NOMO-1 treated with DMSO at 0.1 percent for 48 hours (cell line): ENCODE data around the gene BMPER.

Experiments used
- DNase-seq: peaks from one replicate; lab custom pipeline; 2025; ENCODE audit not compliant: unreplicated experiment; lab: John Stamatoyannopoulos, UW

BMPER gene

DNA sequence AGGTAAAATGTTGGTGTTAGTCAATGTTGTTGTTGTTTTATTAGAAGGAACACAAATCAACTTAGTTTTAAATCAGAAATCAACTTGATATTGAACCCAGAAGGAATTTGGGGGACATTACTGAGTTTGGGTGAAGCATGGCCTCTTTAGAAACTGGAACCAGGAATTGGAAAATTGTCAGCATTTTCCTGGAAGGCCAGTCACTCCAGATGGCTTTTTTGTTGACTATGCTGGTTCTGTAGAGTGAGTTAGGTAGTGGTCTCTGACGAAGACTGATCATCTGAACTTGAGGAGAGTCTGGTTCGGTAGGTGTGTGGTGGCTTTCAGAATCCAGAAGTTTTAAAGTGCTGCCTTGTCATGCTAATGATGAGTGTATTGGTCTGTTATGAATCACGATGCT lies 111.5 kb downstream of the BMPER start:
- DNase-seq, result no peak

DNA sequence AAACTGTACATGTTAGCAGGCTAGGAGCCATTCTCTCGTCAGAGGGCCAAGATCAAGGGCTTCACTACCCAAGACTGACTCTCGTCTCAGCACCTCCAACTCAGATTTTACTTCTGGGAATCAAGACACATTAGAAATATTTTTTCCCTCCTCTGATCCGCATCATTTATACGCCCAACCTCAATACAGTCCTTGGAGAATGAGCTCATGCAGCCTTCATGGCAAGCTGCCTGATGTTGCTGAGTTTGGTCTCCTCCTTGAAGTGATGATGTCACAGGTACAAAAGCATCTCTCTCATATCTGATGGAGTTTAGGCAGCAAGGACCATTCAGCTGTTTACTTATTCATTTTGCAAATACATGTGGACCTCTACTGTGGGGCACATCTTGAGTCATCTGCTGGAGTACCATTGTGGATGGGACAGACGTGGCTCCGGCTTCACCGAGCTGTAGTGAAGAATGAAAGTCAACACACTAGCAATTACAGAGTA lies 114.0 kb downstream of the BMPER start:
- DNase-seq, result no peak

DNA sequence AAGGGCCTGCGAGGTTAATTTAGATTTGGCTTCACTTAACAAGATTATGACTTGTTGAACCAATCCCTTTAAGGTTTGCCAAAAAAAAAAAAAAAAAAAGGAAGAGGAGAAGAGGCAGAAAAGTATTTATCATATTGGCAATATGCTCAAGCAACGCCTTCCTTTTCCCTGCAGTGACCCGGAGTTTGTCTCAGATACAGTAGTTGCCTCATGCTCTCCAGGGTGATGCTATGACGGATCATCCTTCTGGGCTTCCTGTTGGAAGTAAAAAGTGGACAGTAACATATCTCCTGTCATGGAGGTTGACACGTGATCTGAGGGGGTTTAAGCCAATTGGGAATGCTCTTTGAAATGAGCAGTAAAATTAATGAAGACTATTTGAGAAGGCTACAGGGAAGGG lies 117.3 kb downstream of the BMPER start:
- no peak for DNase-seq

DNA sequence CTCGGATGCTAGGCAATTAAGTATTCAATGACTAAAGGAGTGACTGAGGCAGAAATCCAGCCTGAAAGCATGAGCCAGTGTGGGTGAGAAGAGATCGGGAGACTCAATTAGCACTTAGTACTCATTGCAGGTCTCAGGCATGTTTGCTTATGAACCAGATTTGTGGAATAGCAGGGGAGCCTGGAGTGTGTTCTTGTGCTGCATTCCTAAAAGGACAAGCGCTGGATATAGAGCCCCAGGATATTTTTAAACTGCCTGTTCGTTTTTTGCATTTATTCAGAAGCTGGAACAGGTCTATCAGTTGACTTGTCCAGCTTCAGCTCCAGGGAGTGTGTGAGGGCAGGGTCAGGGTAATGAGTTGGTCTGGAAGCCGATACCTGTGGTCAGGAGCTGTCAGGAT lies 120.3 kb downstream of the BMPER start:
- no peak for DNase-seq

DNA sequence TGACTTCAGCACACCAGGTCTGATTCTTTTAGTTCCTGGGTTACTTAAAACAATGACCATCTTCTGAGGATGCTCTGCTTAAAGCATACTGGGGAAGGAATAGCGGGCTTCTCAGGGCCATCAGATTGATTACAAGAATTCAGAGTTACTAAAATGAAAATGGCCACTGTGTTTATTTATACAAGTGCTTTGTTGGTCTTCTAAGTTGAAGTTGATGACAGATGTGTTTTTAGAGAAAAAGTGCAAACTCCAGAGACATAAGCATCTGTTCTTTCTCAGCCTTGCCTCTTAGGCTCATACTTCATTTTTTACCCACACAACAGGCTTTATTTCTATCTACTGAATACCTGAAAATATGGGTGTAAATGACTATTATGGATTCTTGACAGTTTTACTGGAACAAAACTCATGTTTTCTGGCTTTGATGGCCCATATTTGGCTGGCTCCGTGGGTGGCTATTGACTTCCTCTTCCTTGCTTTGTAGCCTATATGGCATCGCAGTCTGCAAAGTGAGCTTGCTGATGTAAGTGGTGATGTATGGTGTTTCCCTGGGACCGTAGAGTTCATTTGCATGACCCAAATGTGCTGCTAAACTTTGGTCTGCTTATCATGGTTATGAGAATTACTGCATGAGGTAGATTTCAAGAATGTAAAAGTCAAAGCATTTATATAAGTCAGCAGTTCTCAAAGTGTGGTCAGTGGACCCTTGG lies 121.3 kb downstream of the BMPER start:
- DNase-seq, result no peak

DNA sequence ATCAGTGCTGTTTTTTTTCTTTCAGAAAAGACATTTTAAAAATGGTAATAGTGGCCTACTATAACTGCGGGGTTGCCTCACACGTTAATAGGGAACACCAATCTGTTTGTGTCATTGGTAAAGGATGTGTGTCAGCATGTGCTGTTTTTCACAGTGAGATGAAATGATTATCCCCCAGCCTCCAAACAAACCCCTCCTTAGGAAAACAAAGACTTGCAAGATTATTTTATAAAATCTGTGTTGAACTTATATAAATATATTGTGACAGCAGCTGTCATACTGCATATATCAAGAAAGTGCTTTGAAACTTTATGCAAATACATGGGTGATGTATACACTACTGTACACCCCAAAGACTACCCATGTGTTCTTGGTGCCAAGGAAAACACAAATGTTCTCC lies 125.8 kb downstream of the BMPER start:
- no peak for DNase-seq

DNA sequence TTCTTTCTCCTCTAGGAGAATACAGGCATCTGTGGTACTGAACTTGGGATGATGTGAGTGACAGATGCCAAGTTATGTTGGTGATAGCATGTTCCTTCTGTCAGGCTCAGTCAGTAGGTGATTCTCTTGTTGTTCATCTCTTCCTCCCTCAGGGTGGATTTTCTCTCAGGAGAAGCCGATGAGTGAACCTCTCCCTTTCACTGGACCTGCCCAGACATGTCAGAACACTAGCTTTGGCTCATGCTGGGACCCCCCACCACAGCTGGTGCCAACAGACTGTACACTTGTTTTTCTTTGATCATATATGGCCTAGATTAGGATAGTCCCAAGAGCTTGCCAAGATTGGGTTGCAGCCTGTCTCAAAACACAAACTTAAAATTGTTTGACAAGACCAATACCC lies 129.4 kb downstream of the BMPER start:
- DNase-seq, result no peak

DNA sequence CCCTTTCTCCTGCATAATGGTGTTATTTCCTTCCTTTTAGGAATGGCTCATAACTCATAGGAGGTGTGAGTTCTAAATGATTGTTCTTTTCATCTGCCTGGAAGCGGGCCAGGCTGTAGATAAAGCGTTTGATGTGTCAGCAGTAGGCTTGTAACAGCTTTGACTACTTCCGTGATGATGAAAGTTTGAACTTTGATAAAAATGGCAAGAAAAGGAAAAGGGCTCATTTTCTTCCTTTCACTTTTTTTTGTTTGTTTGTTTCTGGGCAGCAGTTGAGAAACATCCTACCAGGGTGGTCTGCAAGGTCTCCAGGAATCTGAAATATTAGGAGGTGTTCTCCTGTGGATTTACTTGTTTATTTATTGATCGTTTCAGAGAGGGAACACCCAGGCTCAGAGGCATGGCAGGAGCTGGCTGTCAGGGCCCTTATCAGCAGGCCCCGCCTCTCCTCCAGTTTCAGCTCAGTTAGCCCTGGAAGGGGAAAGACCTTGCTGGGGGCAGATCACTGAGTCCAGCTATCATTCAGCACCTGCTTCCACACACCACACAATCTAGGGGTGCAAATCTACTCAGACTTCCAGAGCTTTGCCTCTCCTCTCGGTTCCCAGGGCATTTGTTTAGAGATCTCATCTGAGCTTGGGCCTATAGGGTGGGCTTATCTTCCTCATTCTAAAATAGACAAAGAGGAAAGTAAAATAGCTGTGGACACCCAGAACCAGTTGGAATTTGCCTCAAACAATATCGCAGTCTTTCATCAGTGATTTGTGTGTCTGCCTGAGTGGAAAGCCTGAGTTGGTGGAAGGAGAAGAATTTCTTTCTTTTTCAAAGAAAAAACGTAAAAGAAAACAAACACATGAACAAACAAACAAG lies 130.9 kb downstream of the BMPER start:
- DNase-seq, result no peak

DNA sequence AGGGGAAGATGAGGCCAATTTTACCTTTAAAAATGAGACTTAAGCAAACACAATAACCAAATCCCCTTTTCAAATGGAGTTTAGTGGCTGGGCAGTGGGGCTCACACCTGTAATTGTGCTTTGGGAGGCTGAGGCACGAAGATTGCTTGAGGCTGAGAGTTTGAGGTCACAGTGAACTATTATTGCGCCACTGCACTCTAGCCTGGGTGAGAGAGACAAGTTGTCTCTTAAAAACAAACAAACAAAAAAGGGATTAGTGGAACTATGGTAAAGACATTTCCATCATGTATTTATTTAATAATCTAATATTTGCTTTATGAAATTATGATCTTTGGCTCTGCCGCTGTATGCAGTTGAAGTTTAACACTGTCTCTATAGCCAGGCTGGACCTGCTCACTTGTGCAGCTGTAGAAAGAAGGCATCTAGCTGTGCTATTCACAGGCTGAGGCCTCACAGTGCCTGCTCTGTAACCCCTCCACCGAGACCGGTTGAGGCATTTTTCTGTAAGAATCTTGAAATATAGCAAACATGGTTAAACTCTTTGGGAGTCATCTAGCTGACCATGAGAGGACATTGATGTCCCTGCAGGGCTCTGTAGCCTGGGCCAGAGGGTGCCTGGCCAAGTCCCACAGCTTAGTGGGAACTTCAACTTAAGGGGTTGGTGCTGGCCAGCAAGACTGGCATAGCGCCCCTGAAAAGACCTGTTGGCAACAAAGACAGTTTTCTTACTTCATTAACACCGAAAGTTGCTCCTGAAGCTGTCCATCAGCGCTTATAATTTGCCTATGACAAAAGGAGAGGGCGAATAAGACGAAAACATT lies 131.8 kb downstream of the BMPER start:
- no peak for DNase-seq

DNA sequence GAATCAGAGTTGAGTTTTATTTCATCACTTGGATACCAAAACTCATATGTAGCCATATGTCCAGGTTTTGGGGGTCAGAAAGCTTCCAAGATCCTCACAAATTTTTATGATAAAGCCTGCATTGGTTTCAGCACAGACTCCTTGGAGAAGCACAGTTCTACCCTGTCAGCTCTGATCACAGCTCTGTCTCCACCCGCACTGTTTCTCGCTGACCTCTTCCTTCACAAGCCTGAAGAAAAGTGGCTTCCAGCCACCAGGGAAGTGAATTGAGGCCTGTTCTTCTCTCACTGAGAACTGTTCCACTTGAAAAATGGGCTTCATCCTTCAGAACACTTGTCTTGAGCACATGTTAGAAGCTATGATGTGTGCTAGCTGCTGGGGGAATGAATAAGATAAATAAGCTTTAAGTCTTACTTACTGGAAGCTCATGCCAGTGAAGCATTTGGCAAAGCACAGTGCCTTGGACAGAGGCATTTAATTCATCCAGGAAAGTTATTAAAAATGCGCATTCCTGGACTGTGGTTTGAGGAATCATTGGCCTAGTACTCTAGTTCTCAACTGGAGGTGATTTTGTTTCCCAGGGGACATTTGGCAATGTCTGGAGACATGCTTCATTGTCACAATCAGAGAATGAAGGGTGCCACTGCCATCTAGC lies 133.6 kb downstream of the BMPER start:
- no peak for DNase-seq

DNA sequence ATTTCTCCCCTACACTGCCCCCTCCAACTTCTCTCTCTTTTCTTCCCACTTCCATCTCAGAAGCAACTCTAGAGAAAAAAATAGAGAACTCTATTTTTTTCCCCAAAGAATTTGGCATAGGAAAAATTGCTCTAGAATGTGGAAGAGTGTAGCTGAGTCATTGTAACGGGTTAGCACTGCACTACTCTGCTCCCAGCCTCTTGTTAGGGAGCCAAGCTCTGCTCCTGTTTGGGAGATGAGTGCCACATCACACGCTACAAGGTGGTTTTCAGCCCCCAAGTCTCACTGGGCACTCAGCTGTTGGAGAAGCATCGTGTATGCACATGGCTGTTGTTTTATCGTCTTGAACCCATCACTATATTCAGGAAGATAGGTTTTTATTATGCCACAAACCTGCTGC lies 136.4 kb downstream of the BMPER start:
- DNase-seq, result no peak

DNA sequence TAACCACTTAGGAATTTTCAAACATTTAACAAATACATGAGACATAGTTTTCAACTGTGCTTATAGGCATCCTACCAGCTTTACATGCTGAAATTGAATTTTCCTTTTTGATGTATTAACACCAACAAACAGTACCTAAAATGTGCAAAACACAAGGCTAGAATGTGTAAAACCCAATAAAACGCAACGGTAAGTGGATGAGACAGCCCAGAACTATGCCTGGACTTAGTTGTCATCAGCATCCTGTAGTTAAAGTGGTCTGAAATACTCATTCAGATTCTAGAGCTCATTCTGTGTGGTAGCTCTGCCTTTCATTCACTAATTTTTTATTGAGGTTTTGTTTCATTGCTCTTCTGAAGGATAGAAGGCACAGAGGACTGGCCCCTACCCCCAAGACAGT lies 137.1 kb downstream of the BMPER start:
- DNase-seq, result no peak

DNA sequence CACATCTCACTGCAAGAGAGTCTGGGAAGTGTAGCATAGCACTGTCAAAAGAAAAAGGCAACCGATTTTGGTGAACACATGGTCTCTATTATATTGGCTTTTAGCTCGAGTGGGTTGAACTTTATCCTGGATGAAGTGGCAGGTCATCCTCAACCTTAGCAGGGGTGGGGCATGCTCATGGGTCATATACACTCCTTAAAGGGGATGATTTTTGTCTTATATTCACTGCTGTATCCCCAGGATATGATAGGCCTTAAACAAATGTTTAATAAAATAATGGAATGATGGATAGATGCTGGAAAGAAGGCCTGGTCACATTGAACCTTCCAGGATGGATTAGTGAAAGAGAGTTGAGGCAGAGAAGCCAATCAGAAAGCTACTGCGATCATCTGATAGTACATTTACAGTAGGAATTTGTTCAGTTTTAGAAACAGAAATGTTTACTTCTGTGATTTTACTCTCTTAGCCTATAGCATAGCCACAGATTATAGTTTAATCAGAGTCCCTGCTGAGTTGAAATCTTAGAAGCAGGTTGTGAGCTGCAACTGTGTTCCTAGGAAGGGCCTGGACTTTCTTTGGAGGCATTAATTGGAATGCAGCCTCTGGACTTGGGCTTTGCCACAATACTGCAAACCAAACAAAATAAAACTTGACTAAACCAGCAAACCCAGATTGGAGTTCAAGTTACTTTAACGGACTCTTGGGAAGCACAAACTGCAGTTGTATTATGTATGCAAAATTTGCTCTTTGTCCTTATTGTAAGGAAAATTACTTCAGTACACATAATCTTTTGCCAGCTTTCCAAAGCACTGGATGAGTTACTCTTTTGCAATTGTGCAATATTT lies 138.3 kb downstream of the BMPER start:
- no peak for DNase-seq

DNA sequence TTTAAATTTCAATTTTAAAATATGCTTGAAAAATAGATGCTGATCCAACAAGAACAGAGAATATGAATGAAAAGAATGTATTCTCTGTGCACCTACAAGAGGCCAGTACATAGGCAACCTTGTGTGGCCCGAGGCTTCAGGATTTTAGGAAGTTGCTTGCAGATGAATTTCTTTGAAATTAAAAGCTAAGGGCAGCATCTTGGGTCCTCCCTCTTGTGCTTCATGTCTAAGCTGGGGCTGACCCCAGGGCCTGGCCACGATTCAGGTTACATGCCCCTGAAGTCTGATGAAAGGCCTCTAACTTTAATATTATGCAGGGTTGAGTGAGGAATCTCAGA lies 138.9 kb downstream of the BMPER start:
- no peak for DNase-seq

DNA sequence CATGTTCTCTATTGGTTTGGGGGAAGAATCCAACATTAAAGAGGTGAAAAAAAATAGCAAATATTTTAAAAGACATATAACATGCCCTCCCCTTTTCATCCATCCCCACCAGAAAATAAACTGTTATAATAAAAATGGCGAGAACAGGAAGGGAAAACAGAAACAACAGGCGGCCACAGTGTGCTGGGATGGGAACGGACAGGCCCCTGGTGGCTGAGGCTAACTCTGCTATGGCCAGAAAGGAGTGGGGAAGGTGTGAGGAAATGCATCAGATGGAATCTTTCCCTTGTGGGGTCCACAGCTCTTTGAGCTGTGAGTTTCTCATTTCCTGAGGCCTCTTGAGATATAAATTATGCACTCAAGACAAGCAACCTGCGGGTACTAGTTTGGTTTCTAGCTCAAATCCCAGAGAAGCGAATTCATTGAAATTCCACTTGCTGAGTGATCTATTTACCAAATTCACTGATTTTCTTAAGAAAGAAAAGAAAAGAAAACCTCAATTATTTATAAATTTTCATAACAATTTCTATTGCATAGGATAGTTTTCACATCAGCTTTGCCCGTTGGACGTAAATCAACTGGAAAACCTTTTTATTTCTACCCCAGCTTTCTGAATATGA lies 139.5 kb downstream of the BMPER start:
- no peak for DNase-seq

DNA sequence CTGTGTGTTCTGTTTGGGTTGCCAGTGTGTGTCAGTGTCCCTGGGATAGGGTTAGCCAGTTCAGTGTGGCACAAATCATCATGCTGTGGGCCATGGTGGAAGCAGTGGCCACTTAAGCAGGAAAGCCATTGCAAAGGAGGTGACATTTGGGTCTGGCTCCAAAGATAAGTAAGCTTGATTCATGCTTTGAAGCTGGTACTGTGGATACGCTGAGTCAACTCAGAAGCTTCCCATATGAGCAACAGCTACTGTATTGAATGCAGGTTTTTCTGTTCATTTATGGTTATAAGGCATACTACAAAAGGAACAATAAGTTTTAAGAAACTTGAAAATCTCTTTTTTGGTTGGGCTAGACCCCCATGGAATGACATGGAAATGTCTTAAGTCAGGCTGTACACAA lies 143.1 kb downstream of the BMPER start:
- no peak for DNase-seq

DNA sequence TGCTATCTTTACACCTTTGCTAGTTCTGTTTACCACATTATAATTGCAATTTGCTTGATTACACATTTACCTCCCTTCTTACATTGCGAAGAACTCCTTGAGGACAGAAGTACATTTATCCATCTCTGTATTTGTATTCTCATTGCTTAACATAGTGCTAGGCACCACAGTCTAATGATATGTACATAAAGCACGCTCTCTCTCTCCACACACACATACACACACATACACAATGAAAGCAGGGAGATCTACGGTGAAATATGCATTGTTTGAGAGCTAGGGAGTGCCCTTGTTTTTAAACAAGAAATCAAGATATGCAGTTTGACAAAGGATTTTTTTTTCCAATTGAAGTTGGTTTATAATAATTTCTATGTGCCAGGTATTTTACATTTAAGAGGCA lies 148.7 kb downstream of the BMPER start:
- DNase-seq, result no peak

DNA sequence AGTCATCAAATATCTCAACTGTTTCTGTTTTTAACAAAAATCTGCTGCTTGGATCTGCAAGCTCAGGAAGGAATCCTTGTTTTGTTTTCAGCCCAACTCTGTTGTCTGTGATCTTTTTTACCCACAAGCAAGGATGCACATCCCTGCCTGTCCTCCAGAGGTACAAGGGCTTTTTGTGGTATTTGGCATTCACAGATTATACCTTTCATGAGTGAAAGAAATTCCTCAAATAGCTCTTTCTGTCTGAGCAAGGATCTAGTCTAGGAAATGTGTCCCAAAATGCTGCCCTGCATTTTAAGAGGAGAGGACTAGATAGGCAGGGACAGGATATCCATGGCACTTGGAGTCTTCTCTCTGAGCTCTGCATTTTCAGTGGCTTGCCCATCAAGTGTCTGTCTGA lies 151.8 kb downstream of the BMPER start:
- DNase-seq, result no peak

DNA sequence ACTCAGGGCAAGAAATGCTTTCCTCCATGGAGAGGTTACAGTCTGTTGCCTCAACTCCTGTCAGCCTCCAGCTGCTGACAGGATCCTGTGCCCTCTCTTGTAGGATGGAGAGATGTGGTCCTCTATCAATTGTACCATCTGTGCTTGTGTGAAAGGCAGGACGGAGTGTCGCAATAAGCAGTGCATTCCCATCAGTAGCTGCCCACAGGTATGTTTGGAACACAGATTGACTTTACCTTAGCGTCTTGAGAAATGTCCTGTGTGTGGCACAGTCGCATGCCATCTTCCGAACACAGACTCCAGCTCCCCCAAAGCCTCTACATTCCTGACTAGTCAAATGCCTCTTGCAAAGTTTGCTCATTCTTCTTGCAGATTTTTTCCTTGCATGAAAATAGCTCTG lies 152.6 kb downstream of the BMPER start:
- DNase-seq, result no peak

DNA sequence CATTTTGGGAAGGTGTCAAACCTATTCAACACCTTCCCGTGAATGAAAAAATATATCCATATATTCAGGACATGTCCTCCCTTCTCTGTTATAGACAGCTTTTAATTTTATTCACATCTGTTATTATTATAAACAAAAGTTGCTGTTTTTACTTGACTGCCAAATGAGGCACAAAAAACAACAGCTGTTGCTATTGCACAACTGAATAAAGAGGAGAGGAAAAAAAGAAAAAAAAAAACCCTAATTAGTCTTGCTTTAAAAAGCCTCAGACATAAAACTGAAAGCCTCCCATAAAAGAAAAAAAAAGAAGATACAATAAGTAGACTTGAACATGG lies 153.4 kb downstream of the BMPER start:
- DNase-seq, result no peak
